HG03342 (cell line): ENCODE measurements around the gene BDH1.

ENCODE experiments used
- ATAC-seq: cut with Tn5 transposase; IDR thresholded peaks from one replicate; pipeline ENCODE4 v1.9.1; 2021; ENCODE audit warnings: mild to moderate bottlenecking, moderate library complexity; ENCODE audit not compliant: unreplicated experiment

BDH1 gene

DNA sequence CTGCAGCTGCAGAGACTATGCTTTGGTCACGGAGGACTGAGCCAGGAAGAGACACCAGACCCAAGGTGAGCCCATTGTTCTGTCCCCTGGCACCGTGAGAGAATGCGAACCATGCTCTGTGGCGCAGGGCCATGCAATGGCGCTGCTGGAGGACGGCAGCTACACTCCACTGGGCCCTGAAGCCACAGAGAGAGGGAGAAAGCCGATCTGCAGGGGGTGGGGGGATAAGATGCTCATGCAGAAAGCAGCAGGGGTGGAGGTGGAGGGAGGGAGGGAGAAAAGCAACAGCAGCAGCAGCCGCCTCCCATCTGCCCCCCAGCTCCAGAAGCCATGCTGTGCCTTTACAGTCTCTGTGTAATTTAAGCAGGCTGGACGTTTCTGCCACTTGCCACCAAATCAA, 5.3 kb downstream of the BDH1 start:
- ATAC-seq, result no peak

- ATAC-seq, result no peak
These were observed 6.4 kb downstream of the BDH1 start for GRCh38 chr3:197549261-197549885.

GRCh38 chr3:197547306-197548011, 8.3 kb downstream of the BDH1 start:
- no peak for ATAC-seq

- no peak for ATAC-seq
These were observed 9.3 kb downstream of the BDH1 start for GRCh38 chr3:197546307-197547085.

- ATAC-seq, result no peak
These were observed 10.2 kb downstream of the BDH1 start for GRCh38 chr3:197545571-197545970.

GRCh38 chr3:197545101-197545500, 10.7 kb downstream of the BDH1 start:
- no peak for ATAC-seq

- no peak for ATAC-seq
These were observed 12.9 kb downstream of the BDH1 start for GRCh38 chr3:197542741-197543454.

DNA sequence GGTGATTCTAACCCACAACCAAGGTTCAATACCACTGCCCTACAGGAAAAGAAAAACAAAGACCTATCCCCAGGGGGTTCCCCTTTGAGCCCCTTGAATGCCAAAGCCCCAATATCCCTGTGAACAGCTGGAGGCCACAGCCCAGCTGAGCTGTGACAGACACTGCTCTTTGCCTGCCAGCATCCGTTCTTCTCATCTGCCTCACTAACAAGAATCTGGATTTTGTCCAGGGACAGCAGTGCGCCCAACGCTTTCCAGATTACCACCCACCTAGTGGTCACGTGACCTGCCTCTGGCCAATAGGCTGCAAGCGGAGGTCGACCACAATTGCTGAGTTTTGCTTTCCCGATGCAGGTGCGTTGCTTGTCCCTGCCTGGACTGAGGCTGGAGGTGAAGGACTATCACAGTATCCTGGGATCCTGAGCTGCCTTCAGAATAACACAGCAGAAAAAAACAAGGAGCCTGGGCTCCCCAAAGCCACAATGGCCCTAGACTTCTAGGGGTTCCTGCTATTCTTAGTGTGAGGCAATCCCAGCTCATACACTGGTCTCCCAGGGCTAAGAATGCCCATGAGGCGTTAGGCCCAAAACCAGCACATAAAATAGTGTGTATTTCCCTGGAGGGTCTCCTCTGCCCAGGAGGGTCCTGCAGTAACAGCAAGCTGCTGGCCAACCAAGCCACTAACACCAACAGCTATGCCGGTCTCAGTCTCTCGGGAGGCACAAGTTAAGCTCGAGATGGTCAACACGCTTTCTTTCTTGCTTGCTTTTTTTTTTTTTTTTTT, 13.8 kb downstream of the BDH1 start:
- ATAC-seq, result no peak

DNA sequence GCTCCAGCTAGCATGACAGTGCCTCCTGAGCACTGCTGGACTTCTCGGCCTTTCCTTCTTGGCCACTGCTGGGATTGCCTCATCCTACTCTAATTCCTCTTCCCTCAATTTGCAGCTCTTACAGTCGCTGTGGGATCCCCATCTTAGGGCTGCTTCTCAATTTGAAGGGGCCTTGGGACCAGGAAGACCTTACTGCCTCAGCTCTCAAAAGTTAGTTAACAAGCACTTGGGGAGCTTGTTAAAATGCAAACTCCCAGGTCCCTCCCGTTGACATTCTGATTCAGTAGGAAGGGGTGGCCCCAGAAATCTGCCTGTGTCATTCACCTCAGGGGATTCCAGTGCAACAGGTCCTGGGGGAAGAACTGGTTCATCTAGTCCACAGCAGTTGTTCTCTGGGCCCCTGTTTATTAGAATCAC, 14.8 kb downstream of the BDH1 start:
- ATAC-seq, result no peak

- no peak for ATAC-seq
These were observed 16.1 kb downstream of the BDH1 start for GRCh38 chr3:197539651-197540051.

- ATAC-seq, result no peak
These were observed 21.6 kb downstream of the BDH1 start for GRCh38 chr3:197533927-197534725.

DNA sequence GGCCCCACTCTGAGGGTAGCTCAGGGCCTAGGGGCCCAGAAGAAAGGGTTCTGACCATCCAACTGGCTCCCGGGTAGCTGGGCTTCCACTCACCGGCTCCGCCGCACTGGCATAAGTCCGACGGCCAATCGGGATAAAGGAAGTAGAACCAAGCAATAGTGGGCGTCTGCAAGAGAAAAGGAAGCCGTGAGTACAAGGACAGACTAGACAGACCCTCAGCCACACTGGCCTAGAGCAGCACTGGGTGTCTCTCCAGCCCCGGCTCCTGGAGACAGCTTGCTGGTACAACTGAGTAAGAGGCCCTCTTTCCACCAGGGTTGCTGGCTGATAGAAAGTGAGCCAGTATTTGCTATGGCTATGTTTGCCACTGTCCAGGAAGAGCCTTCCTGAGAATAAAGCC, 22.4 kb downstream of the BDH1 start:
- no peak for ATAC-seq

- ATAC-seq, result no peak
These were observed 23.4 kb downstream of the BDH1 start for GRCh38 chr3:197532388-197532787.

- no peak for ATAC-seq
These were observed 27.6 kb downstream of the BDH1 start for GRCh38 chr3:197528190-197528589.

- no peak for ATAC-seq
These were observed 28.2 kb downstream of the BDH1 start for GRCh38 chr3:197527569-197527968.

DNA sequence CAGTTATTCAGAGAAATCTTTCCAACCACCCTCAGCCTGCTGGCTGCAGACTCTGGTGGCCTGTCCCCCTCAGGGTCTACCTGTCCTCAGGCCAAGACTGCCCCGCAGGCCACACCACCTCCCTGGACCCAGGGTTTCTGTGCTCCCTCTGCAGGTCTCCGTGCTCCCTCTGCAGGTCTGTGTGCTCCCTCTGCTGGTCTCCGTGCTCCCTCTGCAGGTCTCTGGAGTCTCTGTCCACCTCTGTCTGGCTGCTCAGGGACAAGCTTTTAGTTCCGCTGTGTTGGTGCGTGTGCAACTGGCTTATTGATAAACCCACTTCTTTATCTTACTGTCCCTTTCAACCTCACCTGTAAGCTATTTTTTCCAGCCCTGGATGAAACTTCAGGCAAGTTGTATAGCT, 30.1 kb downstream of the BDH1 start:
- ATAC-seq, result no peak

- ATAC-seq, result no peak
These were observed 31.6 kb downstream of the BDH1 start for GRCh38 chr3:197524128-197524527.

DNA sequence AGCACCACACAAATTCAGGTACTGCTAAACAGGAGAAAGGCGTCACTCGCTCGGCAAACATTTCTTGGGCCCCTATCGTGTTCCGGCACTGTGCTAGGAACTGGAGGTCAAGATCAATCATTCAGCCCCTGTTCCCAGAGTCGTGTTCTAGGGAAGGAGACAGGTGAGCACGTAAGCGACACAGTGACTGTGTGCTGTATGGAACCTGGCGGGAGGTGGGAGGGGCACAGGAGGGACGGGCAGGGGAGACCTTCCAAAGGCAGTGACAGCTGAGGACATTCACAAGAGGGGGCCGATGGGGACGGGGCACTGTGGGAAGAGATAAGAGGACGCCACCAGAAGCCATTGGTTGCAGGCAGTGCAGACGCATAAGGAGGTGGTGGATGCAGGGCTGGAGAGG, 32.2 kb downstream of the BDH1 start:
- no peak for ATAC-seq

- no peak for ATAC-seq
These were observed 32.8 kb downstream of the BDH1 start for GRCh38 chr3:197522881-197523441.
